ENCODE results near the gene PRR9. TPM values are rescaled to one million over a fixed set of nuclear protein-coding genes. Genes with fewer than 3 reads are reported as not detected.
"Not testable (repeated sequence)": the region's sequence is repeated elsewhere in the genome, so short reads cannot be mapped to it uniquely, and the experiment has no call there.

PRR9 gene
- total and polyA plus RNA-seq, 2 donors: not detected

GRCh38 chr1:153213519-153213918 lies 3.9 kb upstream of the PRR9 start:
- no peak overlapping the region for H3K27ac ChIP-seq (ENCODE audit: low read depth)
- H3K4me3 ChIP-seq (ENCODE audit: low read depth, low read length): no peak overlapping the region
- no peaks in the 10 kb centered on the region for H3K36me3 ChIP-seq (ENCODE audit: insufficient read depth)
- H3K4me1 ChIP-seq (ENCODE audit: insufficient read depth): no peaks in the 10 kb centered on the region
- 94% methylated on average over 4 of the region's 4 CpGs for WGBS
- no peak for DNase-seq (ENCODE audit: extremely low spot score)

- 66% methylated on average over 2 of the region's 2 CpGs for WGBS
- Histone ChIP-seq H3K27ac (ENCODE audit: low read depth) (no peak overlapping the region), H3K4me3 (ENCODE audit: low read depth, low read length) (no peak overlapping the region), H3K36me3 (ENCODE audit: insufficient read depth) (no peaks in the 10 kb centered on the region), H3K4me1 (ENCODE audit: insufficient read depth) (no peaks in the 10 kb centered on the region)
- DNase-seq (ENCODE audit: extremely low spot score): no peak
Observed at GRCh38 chr1:153217744-153218416, 496 bp downstream of the PRR9 start.

GRCh38 chr1:153220606-153221303 lies 3.4 kb downstream of the PRR9 start:
- Histone ChIP-seq H3K27ac (ENCODE audit: low read depth) (no peak overlapping the region), H3K4me1 (ENCODE audit: insufficient read depth) (no peaks in the 10 kb centered on the region), H3K4me3 (ENCODE audit: low read depth, low read length) (no peak overlapping the region), H3K36me3 (ENCODE audit: insufficient read depth) (no peaks in the 10 kb centered on the region)
- WGBS: 36% methylated on average over 6 of the region's 6 CpGs
- DNase-seq (ENCODE audit: extremely low spot score): peak; percentile 26

GRCh38 chr1:153223040-153223891 lies 5.9 kb downstream of the PRR9 start:
- not testable (repeated sequence) for H3K4me1 ChIP-seq (ENCODE audit: insufficient read depth); H3K4me3 ChIP-seq (ENCODE audit: low read depth, low read length); H3K36me3 ChIP-seq (ENCODE audit: insufficient read depth); H3K27ac ChIP-seq (ENCODE audit: low read depth)
- 49% methylated on average over 16 of the region's 16 CpGs for WGBS
- peak; percentile 17 for DNase-seq (ENCODE audit: extremely low spot score)

- 39% methylated on average over 2 of the region's 2 CpGs for WGBS
- no peak overlapping the region for H3K27ac ChIP-seq (ENCODE audit: low read depth)
- no peaks in the 10 kb centered on the region for H3K4me1 ChIP-seq (ENCODE audit: insufficient read depth)
Observed at GRCh38 chr1:153227810-153228209, 10.4 kb downstream of the PRR9 start.

GRCh38 chr1:153228491-153228890 lies 11.1 kb downstream of the PRR9 start:
- Histone ChIP-seq H3K4me1 (ENCODE audit: insufficient read depth) (no peaks in the 10 kb centered on the region), H3K36me3 (ENCODE audit: insufficient read depth) (no peaks in the 10 kb centered on the region), H3K27ac (ENCODE audit: low read depth) (no peak overlapping the region), H3K4me3 (ENCODE audit: low read depth, low read length) (no peak overlapping the region)
- DNase-seq (ENCODE audit: extremely low spot score): no peak
- 85% methylated on average over 1 of the region's 1 CpG for WGBS

More at GRCh38 chr1:153227810-153228209, 10.4 kb downstream of the PRR9 start:
- no peak for DNase-seq (ENCODE audit: extremely low spot score)
- no peaks in the 10 kb centered on the region for H3K36me3 ChIP-seq (ENCODE audit: insufficient read depth)
- no peak overlapping the region for H3K4me3 ChIP-seq (ENCODE audit: low read depth, low read length)

GRCh38 chr1:153229076-153229829 lies 11.9 kb downstream of the PRR9 start:
- H3K4me1 ChIP-seq (ENCODE audit: insufficient read depth); H3K36me3 ChIP-seq (ENCODE audit: insufficient read depth); H3K4me3 ChIP-seq (ENCODE audit: low read depth, low read length); DNase-seq (ENCODE audit: extremely low spot score); H3K27ac ChIP-seq (ENCODE audit: low read depth): not testable (repeated sequence)
- 47% methylated on average over 12 of the region's 12 CpGs for WGBS

GRCh38 chr1:153231363-153231762 lies 14.0 kb downstream of the PRR9 start:
- Histone ChIP-seq H3K27ac (ENCODE audit: low read depth) (no peak overlapping the region), H3K36me3 (ENCODE audit: insufficient read depth) (no peaks in the 10 kb centered on the region), H3K4me3 (ENCODE audit: low read depth, low read length) (no peak overlapping the region), H3K4me1 (ENCODE audit: insufficient read depth) (no peaks in the 10 kb centered on the region)
- WGBS: 82% methylated on average over 4 of the region's 4 CpGs
- DNase-seq (ENCODE audit: extremely low spot score): no peak

GRCh38 chr1:153231785-153232184 lies 14.4 kb downstream of the PRR9 start:
- 66% methylated on average over 2 of the region's 2 CpGs for WGBS
- no peaks in the 10 kb centered on the region for H3K36me3 ChIP-seq (ENCODE audit: insufficient read depth)
- H3K4me1 ChIP-seq (ENCODE audit: insufficient read depth): no peaks in the 10 kb centered on the region
- H3K27ac ChIP-seq (ENCODE audit: low read depth): no peak overlapping the region
- no peak overlapping the region for H3K4me3 ChIP-seq (ENCODE audit: low read depth, low read length)
- no peak for DNase-seq (ENCODE audit: extremely low spot score)

- no peak for DNase-seq (ENCODE audit: extremely low spot score)
- H3K36me3 ChIP-seq (ENCODE audit: insufficient read depth): no peaks in the 10 kb centered on the region
- H3K4me3 ChIP-seq (ENCODE audit: low read depth, low read length): no peak overlapping the region
- WGBS: 58% methylated on average over 3 of the region's 3 CpGs
- no peaks in the 10 kb centered on the region for H3K4me1 ChIP-seq (ENCODE audit: insufficient read depth)
- no peak overlapping the region for H3K27ac ChIP-seq (ENCODE audit: low read depth)
Observed at GRCh38 chr1:153232553-153232952, 15.2 kb downstream of the PRR9 start.

- no peak overlapping the region for H3K4me3 ChIP-seq (ENCODE audit: low read depth, low read length)
- no peaks in the 10 kb centered on the region for H3K36me3 ChIP-seq (ENCODE audit: insufficient read depth)
- H3K4me1 ChIP-seq (ENCODE audit: insufficient read depth): no peaks in the 10 kb centered on the region
- no peak for DNase-seq (ENCODE audit: extremely low spot score)
- H3K27ac ChIP-seq (ENCODE audit: low read depth): no peak overlapping the region
- WGBS: 72% methylated on average over 1 of the region's 1 CpG
Observed at GRCh38 chr1:153233448-153233847, 16.1 kb downstream of the PRR9 start.

- WGBS: 46% methylated on average over 2 of the region's 2 CpGs
- no peak for DNase-seq (ENCODE audit: extremely low spot score)
- no peak overlapping the region for H3K27ac ChIP-seq (ENCODE audit: low read depth)
Observed at GRCh38 chr1:153238527-153238926, 21.1 kb downstream of the PRR9 start.

GRCh38 chr1:153242160-153242559 lies 24.8 kb downstream of the PRR9 start:
- Histone ChIP-seq H3K36me3 (ENCODE audit: insufficient read depth) (no peaks in the 10 kb centered on the region), H3K4me1 (ENCODE audit: insufficient read depth) (no peaks in the 10 kb centered on the region), H3K4me3 (ENCODE audit: low read depth, low read length) (no peak overlapping the region), H3K27ac (ENCODE audit: low read depth) (no peak overlapping the region)
- no peak for DNase-seq (ENCODE audit: extremely low spot score)
- 77% methylated on average over 1 of the region's 1 CpG for WGBS

More at GRCh38 chr1:153238527-153238926, 21.1 kb downstream of the PRR9 start:
- Histone ChIP-seq H3K36me3 (ENCODE audit: insufficient read depth) (no peaks in the 10 kb centered on the region), H3K4me3 (ENCODE audit: low read depth, low read length) (no peak overlapping the region), H3K4me1 (ENCODE audit: insufficient read depth) (no peaks in the 10 kb centered on the region)

Data from urinary bladder (tissue), 4 donors.